GM08714 (cell line): ENCODE measurements around the gene UVRAG.

ENCODE experiments used
- H3K4me3 ChIP-seq: fragments of 200-500 bp; sonication (Bioruptor generic); 2 replicates; pipeline ENCODE4 v1.5.1; 2014; ENCODE audit warnings: mild to moderate bottlenecking, low read length, inconsistent platforms
- ZNF274 ChIP-seq: IDR thresholded peaks from 2 replicates; pipeline ENCODE4 v1.6.1; 2012; ENCODE audit warnings: mild to moderate bottlenecking, low read depth, low read length

UVRAG gene

GRCh38 chr11:75814677-75815344 is at the start of gene UVRAG:
Gene UVRAG, plus strand, starts transcription at chr11:75815210. Its CDS starts 198 bp downstream, at chr11:75815408.
- TF ChIP-seq ZNF274, result no peak
- peak within 1 kb of the TSS; percentile 98 for H3K4me3 ChIP-seq

- no peak for TF ChIP-seq ZNF274
- no peak overlapping the region for H3K4me3 ChIP-seq
Measured at GRCh38 chr11:75766443-75767227, 48.4 kb upstream of the UVRAG start.

- no peak overlapping the region for H3K4me3 ChIP-seq
- no peak for TF ChIP-seq ZNF274
Measured at GRCh38 chr11:75767228-75767572, 47.8 kb upstream of the UVRAG start.

- TF ChIP-seq ZNF274, result no peak
- H3K4me3 ChIP-seq, result no peak overlapping the region
Measured at GRCh38 chr11:75767793-75768111, 47.3 kb upstream of the UVRAG start.

GRCh38 chr11:75768112-75768908 is 46.7 kb upstream of the UVRAG start, which contains the start of gene DGAT2:
Gene DGAT2, plus strand, starts transcription at chr11:75768778. Its CDS starts 214 bp downstream, at chr11:75768992.
- TF ChIP-seq ZNF274, result no peak
- H3K4me3 ChIP-seq, result peak within 1 kb of the TSS; percentile 61; the same call in 1 of the 2 replicates

- no peak for TF ChIP-seq ZNF274
- peak overlapping the region; percentile 61; the same call in 1 of the 2 replicates for H3K4me3 ChIP-seq
Measured at GRCh38 chr11:75768909-75769771, 45.9 kb upstream of the UVRAG start.

DNA sequence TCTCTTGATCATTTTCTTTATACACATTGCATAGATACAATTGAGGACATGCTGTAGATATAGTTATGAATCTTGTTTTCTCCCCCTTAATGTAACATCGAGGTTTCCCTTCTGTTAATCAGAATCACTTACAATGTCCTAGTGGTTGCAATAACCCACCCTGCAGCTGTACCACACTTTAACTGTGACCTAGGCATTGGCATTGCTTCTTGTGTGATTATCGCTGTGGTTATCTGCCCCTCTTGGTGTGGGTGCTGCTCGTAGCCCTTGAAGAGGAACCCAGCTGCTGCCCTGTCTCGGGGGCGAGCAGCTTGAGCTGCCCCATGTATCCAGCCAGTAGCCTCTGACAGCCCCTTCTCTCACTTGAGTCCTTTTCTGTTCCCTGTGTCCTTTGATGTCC is 44.9 kb upstream of the UVRAG start:
- no peak for TF ChIP-seq ZNF274
- H3K4me3 ChIP-seq, result no peak overlapping the region

DNA sequence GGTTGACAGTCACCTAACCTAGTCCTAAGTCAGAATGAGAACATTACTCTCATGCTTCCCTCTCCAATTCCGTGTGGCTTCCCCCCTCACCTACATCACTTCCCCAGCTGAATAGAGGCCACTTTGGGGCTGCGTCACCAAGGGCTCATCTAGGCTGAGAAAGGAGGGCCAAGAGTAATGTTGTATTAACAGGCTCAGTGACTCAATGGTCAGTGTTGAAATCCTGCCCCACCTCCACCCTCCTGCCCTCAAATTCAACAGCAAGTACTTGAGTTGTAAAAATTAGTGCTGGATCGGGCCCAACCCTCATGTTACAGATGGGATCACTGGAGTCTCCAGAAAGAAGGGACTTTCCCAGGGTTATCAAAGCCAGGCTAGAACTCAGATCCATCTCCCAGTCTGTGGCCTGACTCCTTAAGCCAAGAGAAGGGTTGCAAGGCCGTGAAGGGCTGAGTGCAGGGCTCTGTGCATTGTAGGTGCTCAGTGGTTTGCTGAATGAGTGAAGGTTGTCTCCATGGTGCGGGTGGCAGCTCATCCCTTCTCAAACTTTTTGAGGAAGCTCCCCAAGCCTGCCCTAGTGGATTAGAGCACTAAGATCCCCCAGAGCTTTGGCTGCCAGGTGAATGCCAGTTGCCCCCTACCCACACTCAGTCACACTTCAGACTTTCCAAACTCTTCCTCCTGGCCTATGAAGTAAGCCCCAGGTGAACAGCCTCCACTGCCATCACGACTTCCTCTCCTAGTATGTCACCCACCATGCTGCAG is 43.2 kb upstream of the UVRAG start:
- H3K4me3 ChIP-seq, result no peak overlapping the region
- TF ChIP-seq ZNF274, result no peak

DNA sequence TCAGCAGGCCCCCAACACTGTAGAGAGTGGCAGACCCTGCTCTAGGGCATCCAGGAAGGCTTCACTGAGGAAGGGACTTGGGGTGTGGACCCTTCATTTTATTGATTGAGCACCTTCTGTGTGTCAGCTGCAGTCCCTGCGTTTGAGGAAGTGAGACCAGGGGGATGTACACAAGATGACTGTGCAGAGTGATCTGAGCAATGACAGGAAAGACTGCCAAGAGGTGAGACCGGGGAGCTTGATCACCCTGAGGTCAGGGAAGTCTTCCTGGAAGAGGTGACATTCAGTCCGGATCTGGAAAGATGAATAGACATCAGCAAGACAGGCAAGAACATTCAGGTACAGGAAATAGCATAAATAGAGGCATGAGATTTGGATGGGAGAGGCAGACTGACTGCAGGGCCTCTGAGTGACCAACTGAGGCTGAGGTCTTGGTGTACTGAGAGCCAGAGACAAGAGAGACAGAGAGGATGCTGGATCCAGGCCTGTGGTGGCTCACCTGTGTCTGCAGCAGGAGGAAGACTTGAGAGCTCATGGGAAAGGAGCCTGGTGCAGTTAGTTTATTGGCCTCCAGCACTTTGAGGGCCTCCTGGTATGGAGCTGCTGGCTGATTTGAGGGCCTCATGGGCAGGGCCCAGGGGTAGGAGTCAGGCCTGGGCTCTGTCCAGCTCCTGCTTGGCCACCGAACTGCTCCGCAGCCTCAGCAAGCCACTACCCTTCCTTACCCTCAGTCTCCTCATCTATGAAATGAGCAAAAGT is 41.2 kb upstream of the UVRAG start:
- H3K4me3 ChIP-seq, result no peak overlapping the region
- TF ChIP-seq ZNF274, result no peak

DNA sequence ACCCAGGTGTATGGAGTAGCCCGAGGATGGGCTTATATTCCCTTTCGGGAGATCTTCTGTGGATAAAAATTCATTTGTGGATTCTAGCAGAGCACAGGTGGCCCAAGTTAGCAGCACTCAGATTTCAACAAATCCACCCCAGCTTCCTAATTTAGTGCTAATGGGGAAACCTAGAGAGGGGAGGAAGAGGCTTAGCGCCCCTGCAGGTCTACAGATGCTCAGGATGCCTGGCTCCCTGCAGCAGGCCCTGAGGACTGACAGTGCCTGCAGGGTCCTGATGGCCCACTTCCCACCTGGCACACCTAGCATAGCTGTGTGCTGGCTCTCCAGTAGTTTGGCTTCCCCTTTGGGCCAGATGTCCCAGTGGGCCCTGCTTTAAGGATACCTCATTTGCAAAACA is 40.0 kb upstream of the UVRAG start:
- no peak overlapping the region for H3K4me3 ChIP-seq
- no peak for TF ChIP-seq ZNF274

DNA sequence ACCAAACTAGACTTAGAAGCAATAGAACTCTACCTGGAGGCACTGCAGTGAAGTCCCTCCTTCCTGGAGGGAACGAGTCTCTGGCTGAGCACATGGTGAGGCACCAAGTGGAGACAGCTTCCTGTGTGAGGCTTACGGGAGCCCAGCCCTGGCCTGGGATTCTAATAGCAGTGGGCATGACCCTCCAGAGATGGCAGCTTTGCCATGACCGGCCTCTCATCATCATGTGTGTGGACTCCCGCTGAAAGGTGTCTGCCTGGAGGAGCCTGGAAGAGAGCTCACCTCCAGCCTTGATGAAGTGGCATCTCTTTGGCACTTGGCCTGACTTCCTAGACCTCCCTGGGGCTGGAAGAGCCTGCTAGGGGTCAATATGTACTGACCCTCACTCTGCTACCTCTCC is 38.5 kb upstream of the UVRAG start:
- no peak overlapping the region for H3K4me3 ChIP-seq
- TF ChIP-seq ZNF274, result no peak

DNA sequence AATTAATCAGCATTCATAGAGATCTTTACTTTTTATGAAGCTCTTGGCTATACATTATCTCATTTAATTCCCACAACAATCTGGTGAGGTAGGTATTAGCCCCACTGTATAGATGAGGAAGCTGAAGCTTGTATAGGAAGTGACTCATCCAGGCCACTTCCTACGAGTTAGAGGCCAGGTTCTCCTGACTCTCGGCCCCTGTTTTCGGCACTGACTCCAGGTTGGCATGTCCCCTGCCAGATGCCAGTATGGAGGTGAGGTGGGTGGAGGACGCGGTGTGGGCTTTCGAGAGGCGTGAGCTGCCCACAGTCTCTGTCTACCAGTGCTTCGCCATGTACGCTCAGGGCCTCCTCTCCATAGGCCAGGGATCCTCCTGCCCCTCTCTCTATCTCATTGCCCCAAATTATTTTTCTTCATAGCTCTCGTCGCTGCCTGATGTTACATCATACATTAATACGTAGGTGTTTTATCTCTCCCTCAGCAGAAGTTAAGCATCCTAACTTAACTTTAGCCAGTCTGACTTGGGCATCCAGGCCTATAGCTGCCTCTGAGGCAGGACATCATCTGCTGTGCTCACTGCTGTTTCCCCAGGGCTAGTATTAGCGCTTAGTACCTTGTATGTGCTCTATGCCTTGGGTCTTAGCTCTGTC is 37.4 kb upstream of the UVRAG start:
- no peak for TF ChIP-seq ZNF274
- no peak overlapping the region for H3K4me3 ChIP-seq
